ENCODE data around the gene MRPL34. TPM values are rescaled to one million over a fixed set of nuclear protein-coding genes. Genes with fewer than 3 reads are reported as not detected.
"Not testable (repeated sequence)": the region's sequence is repeated elsewhere in the genome, so short reads cannot be mapped to it uniquely, and the experiment has no call there.

Gene MRPL34
- total RNA-seq, 6 experiments from 2014 or later: 63.5 to 363 (median 122) TPM

GRCh38 chr19:17289489-17289888, 16.2 kb upstream of the MRPL34 start:
- peak; percentile 39 to 60 (median 50) for ATAC-seq
- H3K9me3 ChIP-seq: no peaks in the 10 kb centered on the region
- H3K27me3 ChIP-seq: no peaks in the 10 kb centered on the region
- H3K4me3 ChIP-seq: no peak overlapping the region
- H3K27ac ChIP-seq: no peak overlapping the region
- no peaks in the 10 kb centered on the region for H3K36me3 ChIP-seq
- 12% methylated on average over 10 of the region's 22 CpGs for WGBS (ENCODE audit: insufficient coverage, low coverage, low lambda C conversion rate, missing lambda C conversion rate)
- peak in 1 of 3 donors; percentile 65 for DNase-seq
- intact Hi-C loops (cut with DNase I): loop anchor here in 1 of 2 donors (10.0 kb wide), 1 partner anchor 225 kb away; no protein-coding TSS in a partner anchor
- TF ChIP-seq CTCF (IDR thresholded peaks at IDR 0.05): peak in 1 of 4 donors; percentile 16
- TF ChIP-seq POLR2A (IDR thresholded peaks at IDR 0.05): no peak
- H3K4me1 ChIP-seq: no peaks in the 10 kb centered on the region

GRCh38 chr19:17292301-17293074, 13.2 kb upstream of the MRPL34 start:
- ATAC-seq (peak; percentile 81 to 92 (median 87)), DNase-seq (peak; percentile 61 to 72 (median 64))
- Histone ChIP-seq H3K9me3 (no peaks in the 10 kb centered on the region), H3K4me1 (no peaks in the 10 kb centered on the region), H3K36me3 (no peaks in the 10 kb centered on the region), H3K27me3 (no peaks in the 10 kb centered on the region), H3K4me3 (peak overlapping the region; percentile 38 to 55 (median 49)), H3K27ac (no peak overlapping the region)
- TF ChIP-seq CTCF (IDR thresholded peaks at IDR 0.05) (peak; percentile 39 to 62 (median 50)), POLR2A (IDR thresholded peaks at IDR 0.05) (no peak)
- intact Hi-C loops (cut with DNase I): no loop called here
- no CpG with 5 or more reads among the region's 46 CpGs for WGBS (ENCODE audit: insufficient coverage, low coverage, low lambda C conversion rate, missing lambda C conversion rate)

GRCh38 chr19:17293605-17294004, 12.1 kb upstream of the MRPL34 start:
- Histone ChIP-seq H3K36me3 (no peaks in the 10 kb centered on the region), H3K4me3 (no peak overlapping the region), H3K27ac (no peak overlapping the region), H3K4me1 (no peaks in the 10 kb centered on the region), H3K9me3 (no peaks in the 10 kb centered on the region), H3K27me3 (no peaks in the 10 kb centered on the region)
- TF ChIP-seq CTCF (IDR thresholded peaks at IDR 0.05) (no peak), POLR2A (IDR thresholded peaks at IDR 0.05) (no peak)
- WGBS (ENCODE audit: insufficient coverage, low coverage, low lambda C conversion rate, missing lambda C conversion rate): 87% methylated on average over 11 of the region's 14 CpGs
- DNase-seq: no peak
- intact Hi-C loops (cut with DNase I): no loop called here
- no peak for ATAC-seq

- no peaks in the 10 kb centered on the region for H3K4me1 ChIP-seq
- 80% methylated on average over 25 of the region's 48 CpGs for WGBS (ENCODE audit: insufficient coverage, low coverage, low lambda C conversion rate, missing lambda C conversion rate)
- H3K36me3 ChIP-seq: no peaks in the 10 kb centered on the region
- H3K27me3 ChIP-seq: no peaks in the 10 kb centered on the region
- no peak overlapping the region for H3K27ac ChIP-seq
- no peaks in the 10 kb centered on the region for H3K9me3 ChIP-seq
- no peak for TF ChIP-seq CTCF (IDR thresholded peaks at IDR 0.05)
- no peak for TF ChIP-seq POLR2A (IDR thresholded peaks at IDR 0.05)
- intact Hi-C loops (cut with DNase I): no loop called here
- DNase-seq (peak in 1 of 3 donors; percentile 57), ATAC-seq (peak in 3 of 4 donors; percentile 16 to 59 (median 29))
- no peak overlapping the region for H3K4me3 ChIP-seq
These were observed 11.4 kb upstream of the MRPL34 start for GRCh38 chr19:17294051-17294891.

GRCh38 chr19:17295551-17295950, 10.1 kb upstream of the MRPL34 start:
- ATAC-seq; H3K36me3 ChIP-seq; intact Hi-C loops (cut with DNase I); DNase-seq; H3K27me3 ChIP-seq; H3K27ac ChIP-seq; H3K4me3 ChIP-seq; H3K4me1 ChIP-seq; H3K9me3 ChIP-seq: not testable (repeated sequence)
- WGBS (ENCODE audit: insufficient coverage, low coverage, low lambda C conversion rate, missing lambda C conversion rate): 95% methylated on average over 3 of the region's 6 CpGs

Data from right lobe of liver (tissue), 6 donors.